NCI-H146 treated with DMSO at 0.1 percent for 48 hours (cell line): ENCODE data around the gene CADPS2.
"Not testable (repeated sequence)": the region's sequence is repeated elsewhere in the genome, so short reads cannot be mapped to it uniquely, and the experiment has no call there.

Experiments used
- DNase-seq: peaks from one replicate; lab custom pipeline; 2025; ENCODE audit not compliant: unreplicated experiment; lab: John Stamatoyannopoulos, UW

Gene CADPS2

GRCh38 chr7:122717356-122718089 is 168.7 kb downstream of the CADPS2 start:
- DNase-seq, result no peak

- DNase-seq, result no peak
Observed at GRCh38 chr7:122715183-122715582, 171.1 kb downstream of the CADPS2 start.

DNA sequence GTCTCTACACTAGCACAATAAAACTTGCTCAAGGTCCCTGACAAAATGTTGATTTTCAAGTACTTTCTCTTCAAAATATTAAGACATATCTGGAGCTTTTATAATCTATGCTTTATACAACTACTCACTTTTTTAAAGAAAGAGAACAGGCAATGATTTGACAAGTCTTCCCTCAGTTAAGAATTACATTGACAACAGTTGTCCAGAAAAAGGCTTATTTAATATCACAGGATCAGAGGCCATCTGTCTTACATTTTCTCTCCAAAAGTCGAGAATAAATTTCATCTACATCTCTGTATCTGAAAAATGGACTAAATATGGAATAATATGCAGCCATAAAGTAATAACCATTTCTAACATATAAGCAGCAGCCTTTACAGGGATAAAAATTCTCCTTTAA is 175.3 kb downstream of the CADPS2 start:
- no peak for DNase-seq

- no peak for DNase-seq
Observed at GRCh38 chr7:122709930-122710646, 176.2 kb downstream of the CADPS2 start.

- DNase-seq, result no peak
Observed at GRCh38 chr7:122706836-122707235, 179.4 kb downstream of the CADPS2 start.

DNA sequence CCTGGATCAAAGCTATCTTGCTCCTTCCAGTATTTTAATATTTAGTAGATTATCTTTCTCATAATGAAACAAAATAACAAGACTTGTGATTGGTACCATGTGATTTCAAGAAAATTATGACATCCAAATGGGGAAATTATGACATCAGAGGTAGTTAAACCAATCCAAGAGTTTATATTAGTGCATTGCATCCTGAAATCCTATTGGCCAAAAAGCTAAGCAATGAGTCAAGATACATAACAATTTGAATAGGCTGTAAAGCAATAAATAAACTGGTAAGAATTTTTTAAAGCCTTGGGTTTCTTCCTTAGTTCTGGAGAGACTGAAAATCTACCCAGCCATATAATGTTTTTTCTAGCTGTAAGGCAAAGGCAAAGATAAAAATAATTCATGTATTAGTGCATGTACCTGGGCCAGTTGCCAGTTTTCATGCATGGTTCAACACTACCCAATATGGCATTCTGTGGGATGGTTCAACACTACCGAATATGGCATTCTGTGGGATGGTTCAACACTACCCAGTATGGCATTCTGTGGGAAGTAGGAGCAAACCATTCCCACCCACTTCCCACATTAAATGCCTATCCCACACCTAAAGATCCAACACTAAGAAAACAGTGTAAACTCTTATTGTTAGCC is 183.3 kb downstream of the CADPS2 start, which contains the start of gene RNF148:
RNF148 (minus strand) TSS at position 51 of the 639 bp plus-strand sequence. CDS start 172 bp downstream, outside the sequence.
- DNase-seq, result no peak

GRCh38 chr7:122699017-122699416 is 187.2 kb downstream of the CADPS2 start, which contains the start of gene RNF133:
Gene RNF133 (minus strand): TSS chr7:122699117. CDS start chr7:122698918, 199 bp downstream.
- DNase-seq, result no peak

DNA sequence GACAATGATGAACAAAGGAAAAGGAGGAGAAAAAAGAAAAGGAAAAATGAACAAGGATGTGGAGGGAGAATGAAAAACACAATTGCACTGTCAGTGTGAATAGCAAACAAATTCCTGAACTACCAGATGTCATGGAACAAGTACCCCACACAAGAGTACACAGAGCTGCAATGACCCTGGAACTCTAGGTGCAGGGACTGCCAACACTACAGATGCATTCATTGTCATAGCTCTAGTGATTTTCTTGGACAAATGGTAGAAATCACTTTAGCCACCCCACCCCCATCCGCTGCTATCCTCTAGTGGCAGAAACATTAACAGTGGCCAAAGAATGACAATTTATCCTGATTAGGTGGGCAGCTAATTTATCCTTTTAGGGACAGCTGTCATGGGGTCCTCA is 190.4 kb downstream of the CADPS2 start:
- no peak for DNase-seq

DNA sequence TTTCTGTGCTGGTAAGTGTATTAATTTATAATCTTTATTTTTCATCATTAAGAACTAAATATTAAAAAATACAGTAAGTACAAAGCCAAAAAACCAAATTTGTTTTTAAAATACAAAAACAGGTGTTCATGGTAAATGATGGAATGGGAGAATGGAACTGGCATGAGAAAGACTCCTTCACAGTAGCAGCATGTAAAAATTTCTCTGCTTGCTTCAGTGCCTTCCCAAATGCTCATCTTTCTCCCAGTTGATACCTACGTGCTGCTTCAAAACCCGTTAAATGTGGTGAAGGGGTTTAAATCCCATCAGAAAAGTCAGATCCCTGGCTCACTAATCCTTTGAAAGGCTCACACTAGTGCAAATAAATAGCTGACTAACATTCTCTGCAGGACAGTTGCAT is 191.6 kb downstream of the CADPS2 start:
- no peak for DNase-seq

DNA sequence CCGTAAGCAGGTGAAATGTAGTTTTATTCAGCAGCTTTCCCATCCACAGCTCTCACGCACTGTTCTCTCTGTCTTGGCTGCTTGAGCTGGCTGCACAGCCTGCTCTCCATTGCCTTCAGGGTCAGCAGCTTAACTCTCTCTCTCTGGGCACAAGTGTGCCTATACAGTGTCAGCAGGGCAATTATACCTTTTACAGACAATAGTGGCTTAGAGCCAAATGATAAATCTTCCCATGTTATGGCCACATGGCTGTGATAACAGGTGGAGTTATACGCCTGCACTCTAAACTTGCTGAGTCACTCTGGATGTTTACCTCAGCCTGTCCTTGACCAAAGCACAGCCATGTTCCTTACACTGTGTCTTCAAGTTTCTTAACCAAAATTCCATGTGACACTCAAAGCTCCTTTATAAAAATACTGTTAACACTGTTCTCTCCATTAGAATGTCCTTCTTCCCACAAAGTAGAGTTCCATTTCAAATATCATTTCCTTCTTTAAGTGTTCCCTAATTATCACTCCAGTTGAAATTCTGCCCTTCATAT is 193.4 kb downstream of the CADPS2 start:
- no peak for DNase-seq

GRCh38 chr7:122691569-122692235 is 194.6 kb downstream of the CADPS2 start:
- no peak for DNase-seq

- DNase-seq, result no peak
Observed at GRCh38 chr7:122689346-122690109, 196.7 kb downstream of the CADPS2 start.

DNA sequence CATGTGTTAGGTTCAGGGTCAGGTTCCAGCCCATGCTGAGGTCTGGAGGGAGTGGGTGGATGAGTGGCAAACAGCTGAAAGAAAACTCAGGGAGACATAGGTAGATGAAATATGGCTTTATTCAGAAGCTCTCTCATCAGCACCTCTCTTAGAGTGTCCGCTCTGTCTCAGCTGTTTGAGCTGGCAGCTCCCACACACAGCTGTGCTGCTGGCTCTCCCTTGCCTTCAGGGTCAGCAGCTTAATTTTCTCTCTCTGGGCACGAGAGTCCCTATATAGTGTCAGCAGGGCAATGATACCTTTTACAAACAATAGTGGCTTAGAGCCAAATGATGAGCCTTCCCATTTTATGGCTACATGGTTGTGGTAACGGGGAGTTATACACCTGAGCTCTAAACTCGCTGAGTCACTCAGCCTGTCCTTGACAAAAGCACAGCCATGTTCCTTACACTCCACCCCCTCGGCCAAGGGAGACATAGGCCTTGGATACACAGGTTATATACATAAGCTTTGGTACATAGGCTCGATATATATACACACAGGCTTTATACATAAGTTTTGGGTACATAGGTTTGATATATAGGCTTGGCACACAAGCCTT is 197.8 kb downstream of the CADPS2 start:
- no peak for DNase-seq

DNA sequence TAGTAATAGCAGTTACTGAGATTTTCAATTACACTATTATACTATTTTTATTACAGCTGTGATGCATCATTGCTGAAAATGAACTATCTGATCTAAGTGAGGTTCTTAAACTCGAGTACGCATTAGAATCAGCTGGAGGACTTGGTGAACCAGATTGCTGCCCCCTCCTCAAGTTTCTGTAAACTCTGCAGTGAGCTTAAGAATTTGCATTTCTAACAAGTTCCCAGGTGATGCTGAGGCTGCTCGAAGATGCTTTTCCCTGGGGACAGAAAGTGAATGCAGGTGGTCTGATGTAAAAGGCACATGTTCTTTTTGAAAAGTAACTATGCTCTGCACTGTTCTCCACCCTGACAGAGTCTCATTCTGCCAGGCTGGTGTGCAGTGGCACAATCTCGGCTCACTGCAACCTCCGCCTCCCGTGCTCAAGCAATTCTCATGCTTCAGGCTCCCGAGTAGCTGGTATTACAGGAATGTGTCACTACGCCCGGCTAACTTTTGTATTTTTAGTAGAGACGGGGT is 199.8 kb downstream of the CADPS2 start:
- DNase-seq, result no peak

DNA sequence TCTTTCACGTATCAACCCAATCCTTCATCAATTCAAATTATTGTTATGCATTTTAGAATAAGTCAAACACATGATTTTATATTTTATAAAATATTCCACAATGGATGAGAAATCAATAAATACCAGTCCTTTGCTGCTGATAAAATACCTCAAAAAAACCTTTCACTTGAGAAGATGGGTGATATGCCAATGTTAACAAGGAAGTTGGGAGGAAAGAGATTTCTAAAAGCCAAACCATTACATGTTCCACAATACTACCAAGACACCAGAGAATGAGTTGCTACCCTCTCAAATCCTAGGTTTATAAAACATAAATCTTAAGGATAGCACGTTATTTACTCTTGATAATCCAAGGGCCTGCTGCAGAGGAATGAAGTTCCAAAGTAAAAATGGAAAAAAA is 201.8 kb downstream of the CADPS2 start:
- DNase-seq, result no peak

DNA sequence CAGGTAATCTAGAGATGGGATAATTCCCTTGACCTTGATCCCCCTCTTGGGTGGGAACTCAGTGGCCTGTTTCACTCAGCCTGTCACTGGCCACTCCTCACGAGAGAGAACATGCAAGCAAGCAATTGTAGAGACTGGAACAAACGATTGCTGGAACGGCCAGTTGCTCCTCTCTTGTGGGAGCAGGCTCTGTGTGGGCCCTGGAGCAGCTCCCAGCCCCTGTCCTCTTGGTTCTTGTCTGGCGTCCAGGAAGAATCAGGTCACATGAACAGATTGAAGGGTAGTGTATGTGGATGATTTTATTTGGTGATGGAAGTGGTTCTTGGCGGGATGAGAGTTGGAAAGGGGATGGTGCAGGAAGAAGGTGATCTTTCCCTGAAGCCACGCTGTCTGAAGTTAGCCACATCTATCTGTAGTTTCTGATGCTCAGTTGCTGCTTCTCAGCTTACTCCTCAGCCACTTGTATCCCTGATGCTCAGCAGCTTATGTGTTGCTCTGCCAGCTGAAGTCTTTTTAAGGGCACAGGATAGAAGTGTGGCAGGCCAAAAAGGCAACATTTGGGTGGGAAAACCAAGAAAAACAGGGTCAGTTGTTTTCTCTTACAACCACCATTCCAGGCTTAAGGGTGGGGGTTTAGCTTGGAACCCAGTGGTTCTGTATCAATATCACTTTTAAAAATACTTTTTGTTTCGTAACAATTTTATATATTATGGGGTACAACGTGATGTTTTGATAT is 203.3 kb downstream of the CADPS2 start:
- DNase-seq, result no peak

DNA sequence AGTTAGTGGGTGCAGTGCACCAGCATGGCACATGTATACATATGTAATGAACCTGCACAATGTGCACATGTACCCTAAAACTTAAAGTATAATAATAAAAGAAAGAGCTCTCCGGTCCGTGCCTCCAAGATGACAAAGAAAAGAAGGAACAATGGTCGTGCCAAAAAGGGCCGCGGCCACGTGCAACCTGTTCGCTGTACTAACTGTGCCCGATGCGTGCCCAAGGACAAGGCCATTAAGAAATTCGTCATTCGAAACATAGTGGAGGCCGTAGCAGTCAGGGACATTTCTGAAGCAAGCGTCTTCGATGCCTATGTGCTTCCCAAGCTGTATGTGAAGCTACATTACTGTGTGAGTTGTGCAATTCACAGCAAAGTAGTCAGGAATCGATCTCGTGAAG is 205.1 kb downstream of the CADPS2 start:
- not testable (repeated sequence) for DNase-seq

DNA sequence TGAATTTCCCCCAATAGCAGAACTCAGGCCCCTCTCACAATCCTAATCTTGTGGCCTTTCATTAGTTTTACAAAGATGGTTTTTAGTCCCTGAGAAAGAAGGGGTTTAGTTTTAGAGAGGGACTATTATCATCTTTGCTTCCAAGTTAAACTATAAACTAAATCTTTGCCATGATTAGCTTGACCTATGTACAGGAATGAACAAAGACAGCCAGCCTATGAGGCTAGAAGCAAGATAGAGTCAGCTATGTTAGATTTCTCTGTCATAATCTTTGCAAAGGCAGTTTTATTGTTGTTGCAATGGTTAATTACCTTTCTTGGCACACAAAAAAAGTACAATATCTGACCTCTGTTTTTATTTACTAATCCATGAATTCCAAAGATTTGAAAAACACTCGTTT is 206.4 kb downstream of the CADPS2 start:
- no peak for DNase-seq

DNA sequence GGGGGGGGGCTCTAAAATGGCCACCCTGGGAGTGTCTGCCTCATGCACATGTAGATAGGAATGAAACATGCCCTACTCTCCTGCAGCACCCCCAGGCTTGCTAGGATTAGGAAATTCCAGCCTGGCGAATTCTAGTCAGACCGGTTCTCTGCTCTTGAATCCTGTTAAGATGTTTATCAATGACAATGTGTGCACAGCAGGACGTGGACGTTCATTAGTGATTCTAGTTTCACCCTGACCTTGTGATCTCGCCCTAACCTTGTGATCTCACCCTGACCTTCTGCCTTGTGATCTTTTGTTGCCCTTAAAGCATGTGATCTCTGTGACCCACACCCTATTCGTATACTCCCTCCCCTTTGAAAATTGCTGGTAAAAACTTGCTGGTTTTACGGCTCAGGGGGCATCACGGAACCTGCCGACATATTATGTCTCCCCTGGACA is 207.0 kb downstream of the CADPS2 start:
- not testable (repeated sequence) for DNase-seq
